ENCODE data around the gene C19orf33. TPM values are rescaled to one million over a fixed set of nuclear protein-coding genes. Genes with fewer than 3 reads are reported as not detected.
A peak's percentile ranks its signal among the peaks of the same experiment; 100 is the strongest.

C19orf33 gene
- total and polyA plus RNA-seq, 2 donors = 4.9 to 93.6 TPM

DNA sequence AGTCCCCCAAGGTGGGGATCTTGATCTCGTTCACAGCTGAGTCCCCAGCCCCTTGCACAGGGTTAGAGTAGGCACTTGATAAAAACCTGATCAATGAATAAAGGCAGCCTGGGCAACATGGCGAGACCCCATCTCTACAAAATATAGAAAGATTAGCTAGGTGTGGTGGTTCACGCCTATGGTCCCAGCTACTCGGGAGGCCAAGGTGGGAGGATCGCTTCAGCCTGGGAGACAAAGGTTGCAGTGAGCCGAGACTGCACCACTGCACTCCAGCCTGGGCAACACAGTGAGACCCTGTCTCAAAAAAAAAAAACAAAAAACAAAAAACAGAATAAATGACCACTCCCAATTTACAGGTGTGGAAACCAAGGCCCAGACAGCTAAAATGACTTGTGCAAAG is 6.9 kb downstream of the C19orf33 start:
- H3K4me3 ChIP-seq (ENCODE audit: low read length in 2 of 2) = no peak overlapping the region
- H3K27ac ChIP-seq (ENCODE audit: low read depth in 1 of 2, low read length in 1 of 2) = no peak overlapping the region
- DNase-seq (ENCODE audit: low read depth in 6 of 9, low spot score in 9 of 9) = no peak
- no peaks in the 10 kb centered on the region for H3K27me3 ChIP-seq (ENCODE audit: control insufficient read depth in 2 of 2, insufficient read depth in 1 of 2, low read length in 1 of 2)
- peaks cover 4 to 28% of the 10 kb centered on the region in 2 donors for H3K36me3 ChIP-seq (ENCODE audit: control insufficient read depth in 2 of 2, insufficient read depth in 2 of 2, low read length in 1 of 2)
- H3K9me3 ChIP-seq (ENCODE audit: control insufficient read depth in 2 of 2, insufficient read depth in 1 of 2, low read length in 1 of 2) = no peaks in the 10 kb centered on the region
- WGBS = 90% methylated on average over 6 of the region's 6 CpGs
- H3K4me1 ChIP-seq (ENCODE audit: control insufficient read depth in 2 of 2, insufficient read depth in 2 of 2, low read length in 2 of 2) = peaks cover 2 to 5% of the 10 kb centered on the region in 2 donors

DNA sequence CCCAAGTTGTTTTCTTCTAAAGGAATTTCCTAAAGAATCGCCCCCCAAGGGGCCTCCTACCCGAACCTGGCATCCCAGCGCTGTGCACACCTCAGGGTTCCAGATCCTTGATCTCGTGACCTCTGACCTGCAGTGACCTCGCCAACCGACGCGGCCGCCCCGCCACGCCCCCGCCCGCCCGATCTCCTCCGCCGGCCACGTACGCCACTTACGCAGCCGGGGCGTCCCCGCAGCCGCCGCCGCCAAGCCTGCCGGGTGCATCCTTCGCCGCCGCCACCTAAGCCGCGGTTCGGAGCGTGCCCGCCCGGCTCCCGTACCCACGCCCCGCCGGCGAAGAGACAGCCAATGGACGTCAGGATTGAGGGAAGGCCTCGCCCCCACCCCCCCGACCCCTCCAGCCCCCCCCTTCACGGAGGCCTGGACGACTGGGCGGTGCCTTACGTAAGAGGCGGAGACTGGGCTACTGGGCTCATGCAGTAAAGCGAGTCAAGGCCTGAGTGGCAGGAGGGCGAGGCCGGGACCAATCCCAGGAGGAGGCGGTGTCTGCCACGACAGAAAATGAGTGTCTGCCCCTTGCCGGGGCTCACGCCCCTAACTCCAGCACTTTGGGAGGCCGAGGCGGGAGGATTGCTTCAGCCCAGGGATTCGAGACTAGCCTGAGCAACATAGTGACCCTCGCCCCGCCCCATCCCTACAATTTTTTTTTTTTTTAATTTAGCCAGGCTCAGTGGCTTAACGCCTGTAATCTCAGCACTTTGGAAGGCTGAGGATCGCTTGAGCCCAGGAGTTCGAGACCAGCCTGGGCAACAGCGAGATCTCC is 11.8 kb downstream of the C19orf33 start, which contains the start of gene YIF1B:
TSS of gene YIF1B (minus strand) at position 291 of the 820 bp plus-strand sequence. CDS start at position 261, 30 bp downstream.
- Histone ChIP-seq H3K9me3 (ENCODE audit: control insufficient read depth in 2 of 2, insufficient read depth in 1 of 2, low read length in 1 of 2) (no peaks in the 10 kb centered on the region), H3K36me3 (ENCODE audit: control insufficient read depth in 2 of 2, insufficient read depth in 2 of 2, low read length in 1 of 2) (no peaks in the 10 kb centered on the region), H3K4me1 (ENCODE audit: control insufficient read depth in 2 of 2, insufficient read depth in 2 of 2, low read length in 2 of 2) (peaks cover 11 to 36% of the 10 kb centered on the region in 2 donors), H3K4me3 (ENCODE audit: low read length in 2 of 2) (peak within 1 kb of the TSS; percentile 69 to 70), H3K27ac (ENCODE audit: low read depth in 1 of 2, low read length in 1 of 2) (peak within 1 kb of the TSS; percentile 83 to 84), H3K27me3 (ENCODE audit: control insufficient read depth in 2 of 2, insufficient read depth in 1 of 2, low read length in 1 of 2) (peaks cover 3 to 28% of the 10 kb centered on the region in 2 donors)
- DNase-seq (ENCODE audit: low read depth in 6 of 9, low spot score in 9 of 9) = peak; percentile 82 to 97 (median 90)
- 1% methylated on average over 64 of the region's 64 CpGs for WGBS

GRCh38 chr19:38316477-38317067 is 12.5 kb downstream of the C19orf33 start:
- 26% methylated on average over 8 of the region's 8 CpGs for WGBS
- Histone ChIP-seq H3K4me1 (ENCODE audit: control insufficient read depth in 2 of 2, insufficient read depth in 2 of 2, low read length in 2 of 2) (peaks cover 11 to 39% of the 10 kb centered on the region in 2 donors), H3K27me3 (ENCODE audit: control insufficient read depth in 2 of 2, insufficient read depth in 1 of 2, low read length in 1 of 2) (peaks cover 3 to 35% of the 10 kb centered on the region in 2 donors), H3K27ac (ENCODE audit: low read depth in 1 of 2, low read length in 1 of 2) (peak overlapping the region; percentile 82 to 84), H3K4me3 (ENCODE audit: low read length in 2 of 2) (peak overlapping the region; percentile 48 to 69), H3K9me3 (ENCODE audit: control insufficient read depth in 2 of 2, insufficient read depth in 1 of 2, low read length in 1 of 2) (peaks cover 0 to under 1% of the 10 kb centered on the region in 2 donors), H3K36me3 (ENCODE audit: control insufficient read depth in 2 of 2, insufficient read depth in 2 of 2, low read length in 1 of 2) (no peaks in the 10 kb centered on the region)
- no peak for DNase-seq (ENCODE audit: low read depth in 6 of 9, low spot score in 9 of 9)

DNA sequence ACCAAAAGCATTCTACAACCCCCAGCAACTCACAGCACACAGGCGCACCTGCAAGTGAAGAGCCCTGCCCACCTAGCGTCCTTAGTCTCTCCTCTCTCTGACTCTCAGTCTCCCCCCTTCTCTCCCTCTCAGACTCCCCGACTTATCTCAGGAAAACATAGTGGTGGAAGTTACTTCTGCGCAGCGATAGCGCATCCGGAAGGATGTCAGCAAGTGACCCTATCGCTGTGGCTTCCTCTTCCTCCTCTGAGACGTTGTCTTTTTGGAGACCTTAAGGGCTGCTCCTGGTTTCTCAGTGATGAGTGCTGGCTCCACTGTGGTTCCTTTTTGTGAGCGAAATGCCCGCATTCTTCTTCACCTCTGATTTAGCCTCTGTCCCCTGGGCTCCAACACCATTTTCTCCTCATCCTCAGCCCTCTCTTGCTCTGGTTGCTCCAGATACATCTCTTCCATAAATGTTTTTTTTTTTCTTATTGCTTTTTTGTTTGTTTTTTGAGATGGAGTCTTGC is 13.1 kb downstream of the C19orf33 start:
- Histone ChIP-seq H3K27me3 (ENCODE audit: control insufficient read depth in 2 of 2, insufficient read depth in 1 of 2, low read length in 1 of 2) (peaks cover 3 to 37% of the 10 kb centered on the region in 2 donors), H3K36me3 (ENCODE audit: control insufficient read depth in 2 of 2, insufficient read depth in 2 of 2, low read length in 1 of 2) (no peaks in the 10 kb centered on the region), H3K4me1 (ENCODE audit: control insufficient read depth in 2 of 2, insufficient read depth in 2 of 2, low read length in 2 of 2) (peaks cover 11 to 39% of the 10 kb centered on the region in 2 donors), H3K4me3 (ENCODE audit: low read length in 2 of 2) (peak overlapping the region; percentile 6 to 30), H3K27ac (ENCODE audit: low read depth in 1 of 2, low read length in 1 of 2) (peak overlapping the region; percentile 64 to 84), H3K9me3 (ENCODE audit: control insufficient read depth in 2 of 2, insufficient read depth in 1 of 2, low read length in 1 of 2) (peaks cover 0 to 1% of the 10 kb centered on the region in 2 donors)
- DNase-seq (ENCODE audit: low read depth in 6 of 9, low spot score in 9 of 9) = peak in 5 of 9 donors; percentile 22 to 67 (median 38)
- WGBS = 5% methylated on average over 11 of the region's 11 CpGs

GRCh38 chr19:38318660-38319059 is 14.6 kb downstream of the C19orf33 start:
- no peak overlapping the region for H3K27ac ChIP-seq (ENCODE audit: low read depth in 1 of 2, low read length in 1 of 2)

DNA sequence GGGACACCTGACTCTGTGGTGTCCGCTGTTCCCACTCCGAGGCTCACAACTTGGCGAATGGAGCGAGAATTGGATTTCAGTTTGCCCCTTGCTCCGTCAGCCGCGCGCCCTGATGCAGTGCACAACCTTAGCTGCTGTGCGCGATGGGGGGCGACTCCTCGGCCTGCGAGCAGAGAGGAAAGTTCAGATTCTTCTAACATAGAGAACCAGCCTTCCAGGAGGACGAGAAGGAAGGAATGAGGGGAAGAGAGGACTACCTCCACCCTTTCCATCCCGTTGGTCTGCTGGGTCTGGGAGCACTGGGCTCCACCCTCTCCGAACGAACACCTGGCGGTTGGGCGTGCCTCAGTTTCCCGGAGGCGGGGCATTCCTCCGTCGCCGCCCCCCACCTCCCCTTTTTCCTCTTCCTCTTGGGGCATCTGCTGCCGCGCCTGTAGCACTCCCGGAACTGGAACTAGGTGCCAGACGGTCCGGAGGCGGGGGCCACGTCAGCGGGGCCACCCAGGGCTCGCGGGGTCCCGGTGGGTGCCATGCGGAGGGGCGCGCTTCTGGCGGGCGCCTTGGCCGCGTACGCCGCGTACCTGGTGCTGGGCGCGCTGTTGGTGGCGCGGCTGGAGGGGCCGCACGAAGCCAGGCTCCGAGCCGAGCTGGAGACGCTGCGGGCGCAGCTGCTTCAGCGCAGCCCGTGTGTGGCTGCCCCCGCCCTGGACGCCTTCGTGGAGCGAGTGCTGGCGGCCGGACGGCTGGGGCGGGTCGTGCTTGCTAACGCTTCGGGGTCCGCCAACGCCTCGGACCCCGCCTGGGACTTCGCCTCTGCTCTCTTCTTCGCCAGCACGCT is 15.6 kb downstream of the C19orf33 start, which contains the start of gene KCNK6:
TSS of gene KCNK6 (plus strand) at position 425 of the 838 bp plus-strand sequence. CDS start at position 531, 106 bp downstream.
- 8% methylated on average over 76 of the region's 76 CpGs for WGBS
- Histone ChIP-seq H3K9me3 (ENCODE audit: control insufficient read depth in 2 of 2, insufficient read depth in 1 of 2, low read length in 1 of 2) (peaks cover 0 to 1% of the 10 kb centered on the region in 2 donors), H3K36me3 (ENCODE audit: control insufficient read depth in 2 of 2, insufficient read depth in 2 of 2, low read length in 1 of 2) (no peaks in the 10 kb centered on the region), H3K27me3 (ENCODE audit: control insufficient read depth in 2 of 2, insufficient read depth in 1 of 2, low read length in 1 of 2) (peaks cover 3 to 37% of the 10 kb centered on the region in 2 donors), H3K4me3 (ENCODE audit: low read length in 2 of 2) (peak within 1 kb of the TSS; percentile 35 to 75), H3K27ac (ENCODE audit: low read depth in 1 of 2, low read length in 1 of 2) (peak within 1 kb of the TSS in 1 of 2 donors; percentile 42), H3K4me1 (ENCODE audit: control insufficient read depth in 2 of 2, insufficient read depth in 2 of 2, low read length in 2 of 2) (peaks cover 11 to 39% of the 10 kb centered on the region in 2 donors)
- DNase-seq (ENCODE audit: low read depth in 6 of 9, low spot score in 9 of 9) = peak in 4 of 9 donors; percentile 17 to 50 (median 24)

More at GRCh38 chr19:38318660-38319059, 14.6 kb downstream of the C19orf33 start:
- DNase-seq (ENCODE audit: low read depth in 6 of 9, low spot score in 9 of 9) = no peak
- Histone ChIP-seq H3K4me3 (ENCODE audit: low read length in 2 of 2) (no peak overlapping the region), H3K9me3 (ENCODE audit: control insufficient read depth in 2 of 2, insufficient read depth in 1 of 2, low read length in 1 of 2) (peaks cover 0 to 1% of the 10 kb centered on the region in 2 donors), H3K36me3 (ENCODE audit: control insufficient read depth in 2 of 2, insufficient read depth in 2 of 2, low read length in 1 of 2) (no peaks in the 10 kb centered on the region), H3K4me1 (ENCODE audit: control insufficient read depth in 2 of 2, insufficient read depth in 2 of 2, low read length in 2 of 2) (peaks cover 11 to 39% of the 10 kb centered on the region in 2 donors), H3K27me3 (ENCODE audit: control insufficient read depth in 2 of 2, insufficient read depth in 1 of 2, low read length in 1 of 2) (peaks cover 3 to 37% of the 10 kb centered on the region in 2 donors)
- 75% methylated on average over 6 of the region's 6 CpGs for WGBS

GRCh38 chr19:38320969-38321339 is 16.9 kb downstream of the C19orf33 start:
- Histone ChIP-seq H3K36me3 (ENCODE audit: control insufficient read depth in 2 of 2, insufficient read depth in 2 of 2, low read length in 1 of 2) (no peaks in the 10 kb centered on the region), H3K27ac (ENCODE audit: low read depth in 1 of 2, low read length in 1 of 2) (no peak overlapping the region), H3K4me3 (ENCODE audit: low read length in 2 of 2) (no peak overlapping the region), H3K27me3 (ENCODE audit: control insufficient read depth in 2 of 2, insufficient read depth in 1 of 2, low read length in 1 of 2) (peaks cover 3 to 37% of the 10 kb centered on the region in 2 donors), H3K9me3 (ENCODE audit: control insufficient read depth in 2 of 2, insufficient read depth in 1 of 2, low read length in 1 of 2) (peaks cover 0 to 1% of the 10 kb centered on the region in 2 donors), H3K4me1 (ENCODE audit: control insufficient read depth in 2 of 2, insufficient read depth in 2 of 2, low read length in 2 of 2) (peaks cover 9 to 35% of the 10 kb centered on the region in 2 donors)
- WGBS = 96% methylated on average over 3 of the region's 3 CpGs
- no peak for DNase-seq (ENCODE audit: low read depth in 6 of 9, low spot score in 9 of 9)

GRCh38 chr19:38321646-38322196 is 17.7 kb downstream of the C19orf33 start:
- no peak overlapping the region for H3K4me3 ChIP-seq (ENCODE audit: low read length in 2 of 2)
- H3K27me3 ChIP-seq (ENCODE audit: control insufficient read depth in 2 of 2, insufficient read depth in 1 of 2, low read length in 1 of 2) = peaks cover 3 to 37% of the 10 kb centered on the region in 2 donors
- H3K4me1 ChIP-seq (ENCODE audit: control insufficient read depth in 2 of 2, insufficient read depth in 2 of 2, low read length in 2 of 2) = peaks cover 8 to 27% of the 10 kb centered on the region in 2 donors
- DNase-seq (ENCODE audit: low read depth in 6 of 9, low spot score in 9 of 9) = no peak
- H3K36me3 ChIP-seq (ENCODE audit: control insufficient read depth in 2 of 2, insufficient read depth in 2 of 2, low read length in 1 of 2) = peaks cover 0 to 2% of the 10 kb centered on the region in 2 donors
- H3K27ac ChIP-seq (ENCODE audit: low read depth in 1 of 2, low read length in 1 of 2) = peak overlapping the region in 1 of 2 donors; percentile 11
- H3K9me3 ChIP-seq (ENCODE audit: control insufficient read depth in 2 of 2, insufficient read depth in 1 of 2, low read length in 1 of 2) = peaks cover 0 to 1% of the 10 kb centered on the region in 2 donors
- 90% methylated on average over 11 of the region's 11 CpGs for WGBS

Measured in thymus (tissue), 11 donors.